Nephron (organoid): ENCODE results near the gene SPACA5.
A peak's percentile ranks its signal among the peaks of the same experiment; 100 is the strongest.

Experiments used
- H3K27ac Mint-ChIP-seq, 3 experiments: 2 replicates each; pipeline ENCODE4 v1.8.0; 2020; ENCODE audit warnings: mixed read lengths in 3 of 3, mild to moderate bottlenecking in 2 of 3, moderate library complexity in 1 of 3
- H3K27me3 Mint-ChIP-seq: 2 replicates; pipeline ENCODE4 v1.8.0; 2021; ENCODE audit warnings: low read depth, mild to moderate bottlenecking, moderate library complexity, mixed read lengths
- H3K36me3 Mint-ChIP-seq: 2 replicates; pipeline ENCODE4 v1.8.0; 2020; ENCODE audit warnings: low read depth, mixed read lengths
- H3K4me1 Mint-ChIP-seq: 2 replicates; pipeline ENCODE4 v1.8.0; 2020; ENCODE audit warnings: mixed read lengths
- H3K4me3 Mint-ChIP-seq, 3 experiments: 2 replicates each; pipeline ENCODE4 v1.8.0; 2020; ENCODE audit warnings: mild to moderate bottlenecking in 3 of 3, mixed read lengths in 3 of 3, moderate library complexity in 2 of 3
- H3K9me3 Mint-ChIP-seq: 2 replicates; pipeline ENCODE4 v1.8.0; 2020; ENCODE audit warnings: mixed read lengths
- TF ChIP-seq, protein P1 (sequence below), 3 experiments: fragments of 200-600 bp; sonication (generic); IDR thresholded peaks; one replicate each; pipeline ENCODE4 v1.5.0; 2021; ENCODE audit warnings: antibody characterized with exemption in 3 of 3; ENCODE audit not compliant: unreplicated experiment in 3 of 3

Gene SPACA5

DNA sequence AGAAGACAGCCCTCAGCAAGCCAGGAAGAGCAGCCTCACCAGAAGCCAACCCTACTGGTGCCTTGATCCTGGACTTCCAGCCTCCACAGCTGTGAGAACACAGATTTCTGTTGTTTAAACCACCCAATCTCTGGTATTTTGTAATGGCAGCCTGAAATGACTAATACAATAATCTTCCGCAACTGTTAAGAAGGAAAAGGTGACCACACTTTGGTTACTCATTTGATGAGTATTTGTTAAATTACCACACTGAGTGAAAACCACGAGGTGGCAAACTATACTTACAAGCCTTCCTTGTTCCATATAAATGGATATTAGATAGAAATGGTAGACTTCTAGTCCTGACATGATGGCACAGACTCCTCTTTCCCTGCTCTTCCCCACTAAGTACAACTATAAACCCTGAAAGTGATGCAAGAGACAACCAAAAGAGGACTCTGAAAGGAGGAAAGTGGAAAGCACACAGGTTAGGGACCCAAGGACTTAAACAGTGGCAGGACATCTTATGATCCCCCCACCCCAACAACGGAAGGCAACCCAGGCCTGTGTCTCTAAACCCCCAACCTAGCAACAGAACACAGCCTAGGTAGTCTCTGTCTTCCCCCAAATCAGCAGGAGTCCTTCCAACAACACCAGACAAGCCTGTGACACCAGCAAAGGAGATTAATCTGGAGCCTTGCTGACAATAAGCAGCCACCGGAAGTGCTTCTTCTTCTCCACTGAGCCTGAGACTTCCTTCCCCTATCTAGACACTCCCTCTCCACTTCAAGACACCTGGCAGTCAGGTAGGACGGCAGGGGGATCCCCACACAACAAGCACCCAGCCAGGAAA lies 15.3 kb upstream of the SPACA5 start:
- TF ChIP-seq, protein P1, sequence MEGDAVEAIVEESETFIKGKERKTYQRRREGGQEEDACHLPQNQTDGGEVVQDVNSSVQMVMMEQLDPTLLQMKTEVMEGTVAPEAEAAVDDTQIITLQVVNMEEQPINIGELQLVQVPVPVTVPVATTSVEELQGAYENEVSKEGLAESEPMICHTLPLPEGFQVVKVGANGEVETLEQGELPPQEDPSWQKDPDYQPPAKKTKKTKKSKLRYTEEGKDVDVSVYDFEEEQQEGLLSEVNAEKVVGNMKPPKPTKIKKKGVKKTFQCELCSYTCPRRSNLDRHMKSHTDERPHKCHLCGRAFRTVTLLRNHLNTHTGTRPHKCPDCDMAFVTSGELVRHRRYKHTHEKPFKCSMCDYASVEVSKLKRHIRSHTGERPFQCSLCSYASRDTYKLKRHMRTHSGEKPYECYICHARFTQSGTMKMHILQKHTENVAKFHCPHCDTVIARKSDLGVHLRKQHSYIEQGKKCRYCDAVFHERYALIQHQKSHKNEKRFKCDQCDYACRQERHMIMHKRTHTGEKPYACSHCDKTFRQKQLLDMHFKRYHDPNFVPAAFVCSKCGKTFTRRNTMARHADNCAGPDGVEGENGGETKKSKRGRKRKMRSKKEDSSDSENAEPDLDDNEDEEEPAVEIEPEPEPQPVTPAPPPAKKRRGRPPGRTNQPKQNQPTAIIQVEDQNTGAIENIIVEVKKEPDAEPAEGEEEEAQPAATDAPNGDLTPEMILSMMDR (IDR thresholded peaks at IDR 0.05; ENCODE audit: unreplicated experiment in 3 of 3) = no peak
- no peak overlapping the region for H3K4me3 Mint-ChIP-seq
- H3K27ac Mint-ChIP-seq = no peak overlapping the region
- no peaks in the 10 kb centered on the region for H3K27me3 Mint-ChIP-seq
- peaks cover 90% of the 10 kb centered on the region for H3K36me3 Mint-ChIP-seq
- H3K9me3 Mint-ChIP-seq = peaks cover 61% of the 10 kb centered on the region
- no peaks in the 10 kb centered on the region for H3K4me1 Mint-ChIP-seq

DNA sequence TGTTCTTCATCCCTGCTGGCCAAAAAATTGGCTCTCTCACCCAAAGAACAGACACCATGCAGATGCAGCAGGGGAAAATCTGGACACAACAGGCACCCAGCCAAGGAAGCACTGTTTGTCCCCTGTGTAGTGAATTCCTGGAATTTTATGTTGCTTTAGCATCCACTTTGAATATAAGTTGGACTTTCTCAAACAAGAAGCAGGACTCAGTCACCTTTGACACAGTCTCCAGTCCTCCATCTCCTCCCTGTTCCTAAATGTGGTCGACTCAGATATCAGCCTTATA lies 14.8 kb upstream of the SPACA5 start:
- Mint-ChIP-seq H3K4me3 (no peak overlapping the region), H3K27me3 (no peaks in the 10 kb centered on the region), H3K27ac (no peak overlapping the region), H3K4me1 (no peaks in the 10 kb centered on the region), H3K36me3 (peaks cover 90% of the 10 kb centered on the region), H3K9me3 (peaks cover 58% of the 10 kb centered on the region)
- TF ChIP-seq, protein P1 (IDR thresholded peaks at IDR 0.05; ENCODE audit: unreplicated experiment in 3 of 3) = no peak

GRCh38 chrX:47992669-47993068 lies 14.1 kb upstream of the SPACA5 start:
- Mint-ChIP-seq H3K4me1 (no peaks in the 10 kb centered on the region), H3K27me3 (no peaks in the 10 kb centered on the region), H3K27ac (no peak overlapping the region), H3K4me3 (no peak overlapping the region), H3K9me3 (peaks cover 55% of the 10 kb centered on the region), H3K36me3 (peaks cover 87% of the 10 kb centered on the region)
- TF ChIP-seq, protein P1 (IDR thresholded peaks at IDR 0.05; ENCODE audit: unreplicated experiment in 3 of 3) = no peak

DNA sequence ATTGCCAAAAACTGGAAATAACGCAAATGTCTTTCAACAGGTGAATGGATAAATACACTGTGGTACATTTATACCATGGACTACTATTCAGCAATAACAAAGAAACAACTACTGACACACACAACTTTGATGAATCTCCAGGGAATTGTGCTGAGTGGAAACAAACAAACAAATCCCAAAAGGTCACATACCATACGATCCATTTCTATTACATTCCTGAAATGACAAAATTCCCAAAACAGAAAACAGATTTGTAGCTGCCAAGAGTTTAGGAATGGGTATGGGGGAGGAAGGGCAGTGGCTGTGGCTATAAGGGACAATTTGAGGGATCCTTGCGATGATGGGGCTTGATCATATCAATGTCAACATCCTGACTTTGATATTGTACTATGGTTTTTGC lies 5.5 kb upstream of the SPACA5 start:
- TF ChIP-seq, protein P1 (IDR thresholded peaks at IDR 0.05; ENCODE audit: unreplicated experiment in 3 of 3) = no peak
- H3K9me3 Mint-ChIP-seq = peaks cover 12% of the 10 kb centered on the region
- H3K4me3 Mint-ChIP-seq = peak overlapping the region; percentile 14 to 32 (median 29)

GRCh38 chrX:48002319-48002718 lies 4.5 kb upstream of the SPACA5 start:
- TF ChIP-seq, protein P1 (IDR thresholded peaks at IDR 0.05; ENCODE audit: unreplicated experiment in 3 of 3) = no peak
- peaks cover 10% of the 10 kb centered on the region for H3K9me3 Mint-ChIP-seq
- peak overlapping the region; percentile 49 to 79 (median 74) for H3K4me3 Mint-ChIP-seq
- peaks cover 29% of the 10 kb centered on the region for H3K36me3 Mint-ChIP-seq
- H3K27ac Mint-ChIP-seq = peak overlapping the region in 1 of 3 experiments; percentile 23
- H3K27me3 Mint-ChIP-seq = no peaks in the 10 kb centered on the region
- peaks cover 11% of the 10 kb centered on the region for H3K4me1 Mint-ChIP-seq

More for the DNA sequence above, 5.5 kb upstream of the SPACA5 start:
- H3K36me3 Mint-ChIP-seq = peaks cover 39% of the 10 kb centered on the region
- peaks cover 11% of the 10 kb centered on the region for H3K4me1 Mint-ChIP-seq
- H3K27ac Mint-ChIP-seq = no peak overlapping the region
- H3K27me3 Mint-ChIP-seq = no peaks in the 10 kb centered on the region

GRCh38 chrX:48002929-48003328 lies 3.9 kb upstream of the SPACA5 start:
- Mint-ChIP-seq H3K4me3 (peak overlapping the region; percentile 53 to 98 (median 67)), H3K9me3 (peaks cover 9% of the 10 kb centered on the region), H3K36me3 (peaks cover 27% of the 10 kb centered on the region), H3K27ac (no peak overlapping the region), H3K4me1 (peaks cover 11% of the 10 kb centered on the region), H3K27me3 (no peaks in the 10 kb centered on the region)
- TF ChIP-seq, protein P1 (IDR thresholded peaks at IDR 0.05; ENCODE audit: unreplicated experiment in 3 of 3) = no peak
